ENCODE measurements around the gene NHEJ1.

Gene NHEJ1

DNA sequence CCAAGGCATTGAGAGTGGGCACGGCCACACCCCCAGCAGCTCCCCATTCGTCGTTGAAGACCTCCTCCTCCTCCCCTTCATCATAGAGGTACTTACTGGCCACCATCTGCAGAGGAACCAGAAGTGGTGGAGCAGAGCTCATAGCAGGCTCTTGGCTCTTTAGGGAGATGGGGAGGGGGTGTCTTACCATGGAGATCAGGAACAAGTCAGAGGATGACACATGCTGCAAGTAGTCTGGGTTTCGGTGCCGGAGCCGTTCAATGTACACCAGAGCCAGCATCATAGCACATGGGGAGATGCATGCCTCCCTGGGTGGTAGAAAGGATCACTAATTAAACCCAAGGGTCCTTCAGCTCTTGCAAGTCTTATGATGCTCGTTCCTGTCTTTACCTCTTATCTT is 14.2 kb upstream of the NHEJ1 start:
- DNase-seq: no peak
- no peaks in the 10 kb centered on the region for H3K27me3 ChIP-seq (replicated peaks)
- H3K4me3 ChIP-seq (ENCODE audit: low read depth, low read length): no peak overlapping the region
- in situ Hi-C loops (cut with HindIII; ENCODE audit: low pct_ligation_motif_present, low sequenced_read_pairs): no loop called here
- H3K27ac ChIP-seq: no peak overlapping the region
- TF ChIP-seq, protein P1, sequence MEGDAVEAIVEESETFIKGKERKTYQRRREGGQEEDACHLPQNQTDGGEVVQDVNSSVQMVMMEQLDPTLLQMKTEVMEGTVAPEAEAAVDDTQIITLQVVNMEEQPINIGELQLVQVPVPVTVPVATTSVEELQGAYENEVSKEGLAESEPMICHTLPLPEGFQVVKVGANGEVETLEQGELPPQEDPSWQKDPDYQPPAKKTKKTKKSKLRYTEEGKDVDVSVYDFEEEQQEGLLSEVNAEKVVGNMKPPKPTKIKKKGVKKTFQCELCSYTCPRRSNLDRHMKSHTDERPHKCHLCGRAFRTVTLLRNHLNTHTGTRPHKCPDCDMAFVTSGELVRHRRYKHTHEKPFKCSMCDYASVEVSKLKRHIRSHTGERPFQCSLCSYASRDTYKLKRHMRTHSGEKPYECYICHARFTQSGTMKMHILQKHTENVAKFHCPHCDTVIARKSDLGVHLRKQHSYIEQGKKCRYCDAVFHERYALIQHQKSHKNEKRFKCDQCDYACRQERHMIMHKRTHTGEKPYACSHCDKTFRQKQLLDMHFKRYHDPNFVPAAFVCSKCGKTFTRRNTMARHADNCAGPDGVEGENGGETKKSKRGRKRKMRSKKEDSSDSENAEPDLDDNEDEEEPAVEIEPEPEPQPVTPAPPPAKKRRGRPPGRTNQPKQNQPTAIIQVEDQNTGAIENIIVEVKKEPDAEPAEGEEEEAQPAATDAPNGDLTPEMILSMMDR (IDR thresholded peaks at IDR 0.05; ENCODE audit: low read depth, low read length, missing control alignments): no peak
- H3K36me3 ChIP-seq (replicated peaks): peaks cover 16% of the 10 kb centered on the region

DNA sequence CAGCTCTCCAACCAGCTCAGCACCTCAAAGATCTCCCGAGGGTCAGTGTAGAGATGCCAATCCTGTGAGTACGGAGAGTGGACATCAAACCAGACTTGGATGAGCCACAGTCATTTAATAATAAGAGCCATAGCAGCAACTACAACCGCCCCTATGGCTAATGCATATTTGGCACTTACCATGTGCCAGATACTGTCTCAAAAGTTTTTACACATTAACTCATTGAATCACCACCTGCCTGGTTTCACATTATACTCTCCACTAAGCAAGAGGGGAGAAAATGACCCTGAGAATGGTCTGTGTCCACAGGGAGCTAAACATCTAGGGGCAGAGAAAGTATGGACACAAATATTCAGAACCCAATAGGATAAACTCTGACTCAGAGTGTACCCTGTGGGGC is 13.5 kb upstream of the NHEJ1 start:
- in situ Hi-C loops (cut with HindIII; ENCODE audit: low pct_ligation_motif_present, low sequenced_read_pairs): no loop called here
- Histone ChIP-seq H3K27me3 (replicated peaks) (no peaks in the 10 kb centered on the region), H3K27ac (no peak overlapping the region), H3K36me3 (replicated peaks) (peaks cover 16% of the 10 kb centered on the region), H3K4me3 (ENCODE audit: low read depth, low read length) (no peak overlapping the region)
- TF ChIP-seq, protein P1 (IDR thresholded peaks at IDR 0.05; ENCODE audit: low read depth, low read length, missing control alignments): no peak
- DNase-seq: no peak

DNA sequence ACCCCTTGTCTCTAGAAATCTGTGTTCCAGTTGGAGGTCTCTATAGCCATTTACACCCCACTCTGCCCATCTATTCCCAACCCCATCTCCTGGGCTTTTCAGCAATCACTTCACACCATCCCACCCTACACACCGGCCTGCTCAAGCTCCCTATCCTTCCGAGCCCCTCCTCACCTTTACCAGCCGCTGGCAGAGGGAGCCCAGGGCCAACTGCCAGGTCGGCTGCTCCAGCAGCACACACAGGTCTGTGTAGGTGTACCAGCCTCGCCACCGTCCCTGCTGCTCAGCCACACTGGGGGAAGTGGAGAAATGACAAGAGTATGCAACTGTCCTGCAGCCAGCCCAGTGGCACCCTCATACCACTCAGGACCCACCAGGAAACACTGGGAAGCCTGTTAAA is 12.6 kb upstream of the NHEJ1 start:
- Histone ChIP-seq H3K4me3 (ENCODE audit: low read depth, low read length) (no peak overlapping the region), H3K27ac (no peak overlapping the region), H3K36me3 (replicated peaks) (peaks cover 16% of the 10 kb centered on the region), H3K27me3 (replicated peaks) (no peaks in the 10 kb centered on the region)
- TF ChIP-seq, protein P1 (IDR thresholded peaks at IDR 0.05; ENCODE audit: low read depth, low read length, missing control alignments): no peak
- in situ Hi-C loops (cut with HindIII; ENCODE audit: low pct_ligation_motif_present, low sequenced_read_pairs): no loop called here
- DNase-seq: no peak

DNA sequence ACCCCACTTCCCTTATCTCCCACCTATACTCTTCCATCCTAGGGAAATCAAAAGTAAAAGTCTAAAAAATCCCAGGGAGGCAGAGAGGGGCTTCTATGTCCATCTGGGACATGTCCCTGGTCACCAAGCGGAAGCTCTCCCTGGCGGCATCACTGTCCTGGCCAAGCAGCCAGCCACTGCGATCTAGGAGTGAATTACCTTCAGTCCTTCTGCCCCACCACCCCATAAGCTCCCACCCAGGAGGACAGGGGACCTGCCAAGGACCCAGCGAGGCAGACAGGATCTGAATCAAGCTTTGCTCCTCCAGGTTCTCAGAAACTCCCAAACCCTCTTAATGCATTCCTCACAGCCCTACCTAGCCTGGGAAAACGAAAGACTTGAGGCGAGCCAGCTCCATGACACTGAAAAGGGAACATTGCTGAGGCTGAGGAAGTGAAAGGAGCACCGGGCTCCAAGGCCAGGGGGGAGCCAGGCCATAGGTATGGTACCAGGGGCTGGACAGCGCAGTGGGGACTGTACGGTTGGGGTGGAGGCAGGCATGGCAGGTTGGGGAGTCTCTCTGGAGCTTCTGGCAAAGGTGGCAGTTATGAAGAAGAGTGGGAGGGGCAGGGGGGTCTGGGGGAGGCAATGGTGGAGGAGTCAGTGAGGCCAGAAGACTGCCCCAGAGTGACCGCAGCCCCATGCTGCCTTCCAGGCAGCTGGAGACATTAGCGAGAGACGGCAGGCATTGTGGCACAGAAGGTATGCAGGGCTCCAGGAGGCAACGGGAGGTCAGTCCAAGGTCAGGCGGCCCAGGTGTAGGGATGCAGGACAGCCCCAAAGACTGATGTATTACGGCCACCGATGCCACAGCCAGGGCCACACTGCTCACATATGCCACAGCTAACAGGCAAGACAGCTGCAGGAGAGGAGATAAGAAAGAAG is 11.9 kb upstream of the NHEJ1 start:
- TF ChIP-seq, protein P1 (IDR thresholded peaks at IDR 0.05; ENCODE audit: low read depth, low read length, missing control alignments): no peak
- Histone ChIP-seq H3K4me3 (ENCODE audit: low read depth, low read length) (no peak overlapping the region), H3K36me3 (replicated peaks) (peaks cover 16% of the 10 kb centered on the region), H3K27ac (no peak overlapping the region), H3K27me3 (replicated peaks) (no peaks in the 10 kb centered on the region)
- in situ Hi-C loops (cut with HindIII; ENCODE audit: low pct_ligation_motif_present, low sequenced_read_pairs): no loop called here
- no peak for DNase-seq

DNA sequence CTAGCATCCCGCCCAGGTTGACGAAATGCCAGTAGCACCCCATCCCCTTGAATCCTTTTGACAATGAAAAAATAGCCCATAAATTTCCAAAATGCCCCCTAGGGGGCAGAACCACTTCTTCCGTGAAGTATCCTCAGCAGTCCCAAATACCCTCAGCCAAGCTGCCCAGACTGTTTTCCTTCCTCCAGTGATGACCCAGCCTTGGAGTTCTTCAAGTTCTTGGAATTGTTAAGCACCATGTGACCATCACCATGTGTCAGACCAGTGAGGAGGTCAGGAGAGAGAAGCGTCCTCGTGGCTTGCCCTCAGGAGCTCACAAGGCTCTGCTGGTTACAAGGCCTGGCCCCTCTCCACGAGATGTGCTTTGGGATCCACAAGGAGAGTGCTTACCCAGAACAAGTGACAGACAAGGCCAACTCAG is 10.6 kb upstream of the NHEJ1 start:
- DNase-seq: peak; percentile 71
- TF ChIP-seq, protein P1 (IDR thresholded peaks at IDR 0.05; ENCODE audit: low read depth, low read length, missing control alignments): peak; percentile 82
- Histone ChIP-seq H3K4me3 (ENCODE audit: low read depth, low read length) (no peak overlapping the region), H3K27me3 (replicated peaks) (no peaks in the 10 kb centered on the region), H3K36me3 (replicated peaks) (peaks cover 16% of the 10 kb centered on the region), H3K27ac (no peak overlapping the region)
- in situ Hi-C loops (cut with HindIII; ENCODE audit: low pct_ligation_motif_present, low sequenced_read_pairs): no loop called here

Measured in brain microvascular endothelial cell (primary cell).